IPS DF 4.7 (cell line): ENCODE measurements around the gene RDH5.

Experiments used
- DNase-seq: peaks from one replicate; pipeline ENCODE4 v3.0.0-alpha.2; 2013; ENCODE audit warnings: low spot score; ENCODE audit errors: extremely low read depth

Gene RDH5

DNA sequence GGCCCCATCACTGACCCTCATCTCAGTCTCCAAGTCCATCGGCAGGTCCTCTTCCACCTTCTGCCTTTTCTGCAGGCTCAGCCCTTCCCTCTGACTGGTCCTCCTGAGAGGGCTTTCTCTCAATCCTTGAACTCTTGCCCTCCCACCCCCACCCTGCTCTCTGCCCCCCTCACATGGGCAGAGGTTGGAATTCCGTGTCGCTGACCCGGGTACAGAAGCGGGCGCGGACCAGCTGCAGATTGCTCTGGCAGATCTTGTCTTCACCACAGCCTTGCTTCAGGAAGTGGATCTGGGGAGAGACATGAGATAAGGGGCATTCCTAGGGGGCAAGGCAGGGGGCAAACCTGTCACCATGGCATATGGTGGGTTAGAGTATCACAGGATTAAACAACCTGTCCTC is 24.8 kb upstream of the RDH5 start:
- no peak for DNase-seq

DNA sequence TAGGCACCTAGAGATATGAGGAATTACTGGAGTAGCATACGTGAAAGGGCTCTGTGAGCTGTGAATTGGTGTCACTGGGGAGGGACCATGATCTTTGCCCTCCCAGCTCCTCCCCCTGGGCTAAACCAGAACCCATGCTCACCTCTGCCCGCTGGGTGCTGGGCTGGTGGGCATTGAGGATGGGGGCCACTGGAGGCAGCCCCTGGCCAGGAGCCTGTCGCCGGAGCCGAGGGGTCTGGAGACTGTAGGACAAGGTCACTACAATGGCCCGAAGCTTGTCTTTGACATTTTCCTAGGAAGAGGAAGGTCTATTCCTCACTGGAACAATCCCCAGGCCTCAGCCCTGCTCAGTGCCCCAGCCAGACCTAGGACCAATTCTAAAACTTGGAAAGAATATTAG is 24.1 kb upstream of the RDH5 start:
- no peak for DNase-seq

DNA sequence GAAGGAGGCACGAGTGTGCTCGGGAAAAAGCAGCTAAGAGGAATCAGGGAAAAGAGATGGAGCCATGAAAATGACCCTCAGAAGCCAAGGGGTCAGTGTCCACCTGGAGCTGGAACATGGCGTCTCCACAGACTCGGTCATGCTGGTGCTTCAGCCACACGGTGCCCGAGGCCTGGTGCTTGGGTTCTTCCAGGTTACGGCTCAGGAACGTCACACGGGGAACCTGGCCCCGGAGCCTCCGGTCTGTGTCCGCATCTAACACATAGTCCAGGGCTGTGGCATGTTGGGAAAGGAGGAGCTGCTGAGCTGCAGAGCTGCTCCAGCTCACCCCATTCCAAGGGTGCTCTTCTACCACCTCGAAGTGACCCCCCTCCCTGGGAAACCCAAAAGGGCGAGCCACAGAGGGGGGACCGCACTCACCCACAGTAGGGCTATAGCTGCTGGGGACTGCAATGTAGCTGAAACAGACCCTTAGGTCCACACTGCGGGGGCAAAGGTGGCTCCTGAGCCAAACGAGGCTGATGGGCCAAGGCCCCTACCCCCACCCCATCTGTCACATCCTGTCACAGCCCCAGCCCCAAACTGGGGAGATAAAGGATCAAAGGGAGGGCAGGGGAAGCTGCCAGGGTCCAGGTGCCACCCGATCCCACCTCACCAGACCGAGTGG is 23.3 kb upstream of the RDH5 start:
- no peak for DNase-seq

DNA sequence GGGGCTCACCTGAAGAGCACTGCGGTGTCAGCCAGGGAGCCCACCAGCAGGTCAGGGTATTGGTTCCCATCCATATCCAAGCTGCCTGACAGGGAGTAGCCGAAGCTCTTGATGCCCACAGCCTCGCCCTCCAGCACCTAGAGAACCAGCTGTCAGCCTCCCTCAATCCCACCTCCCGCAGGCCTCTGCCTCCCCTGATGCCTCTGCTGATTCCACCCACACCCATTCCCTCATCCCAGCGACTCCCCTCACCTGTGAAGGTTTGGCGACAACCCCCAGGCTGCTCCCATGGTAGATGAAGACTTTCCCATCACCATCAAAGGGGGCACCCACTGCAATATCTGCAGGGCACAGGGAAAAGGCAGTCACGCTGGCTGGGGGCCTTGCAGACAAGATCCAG is 22.5 kb upstream of the RDH5 start:
- no peak for DNase-seq

DNA sequence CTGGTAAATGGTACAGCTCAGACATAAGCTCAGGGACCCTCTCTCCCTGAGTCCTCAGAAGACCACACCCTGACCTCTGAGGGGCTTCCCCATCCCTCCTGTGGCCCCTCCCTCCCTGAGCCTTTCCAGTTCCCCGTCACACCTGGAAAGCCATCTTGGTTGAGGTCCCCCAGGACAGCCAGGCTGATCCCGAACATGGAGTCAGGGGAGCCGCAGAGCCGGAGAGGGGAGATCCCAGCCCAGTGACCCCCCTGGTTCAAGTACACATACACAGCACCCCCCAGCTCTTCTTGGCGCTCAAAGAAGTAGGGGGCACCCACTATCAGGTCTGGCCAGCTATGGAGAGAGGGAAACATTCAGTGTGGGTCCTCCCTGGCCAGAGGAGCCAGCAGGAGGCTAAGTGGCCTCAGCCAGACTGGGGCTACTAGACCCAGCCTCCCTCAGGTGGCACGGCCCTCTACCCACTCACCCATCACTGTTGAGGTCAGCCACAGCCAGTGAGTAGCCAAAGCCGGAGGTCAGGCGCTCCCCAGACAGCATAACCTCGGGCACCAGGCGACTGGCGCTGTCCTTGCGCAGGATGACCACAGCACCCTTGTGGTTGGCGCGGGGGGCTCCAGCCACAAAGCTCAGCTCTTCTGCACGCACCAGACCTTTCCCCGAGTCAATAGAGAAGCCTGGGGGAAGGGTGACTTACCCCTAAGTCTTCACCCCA is 21.8 kb upstream of the RDH5 start:
- DNase-seq = no peak

- no peak for DNase-seq
Observed at GRCh38 chr12:55698965-55699364, 21.2 kb upstream of the RDH5 start.

DNA sequence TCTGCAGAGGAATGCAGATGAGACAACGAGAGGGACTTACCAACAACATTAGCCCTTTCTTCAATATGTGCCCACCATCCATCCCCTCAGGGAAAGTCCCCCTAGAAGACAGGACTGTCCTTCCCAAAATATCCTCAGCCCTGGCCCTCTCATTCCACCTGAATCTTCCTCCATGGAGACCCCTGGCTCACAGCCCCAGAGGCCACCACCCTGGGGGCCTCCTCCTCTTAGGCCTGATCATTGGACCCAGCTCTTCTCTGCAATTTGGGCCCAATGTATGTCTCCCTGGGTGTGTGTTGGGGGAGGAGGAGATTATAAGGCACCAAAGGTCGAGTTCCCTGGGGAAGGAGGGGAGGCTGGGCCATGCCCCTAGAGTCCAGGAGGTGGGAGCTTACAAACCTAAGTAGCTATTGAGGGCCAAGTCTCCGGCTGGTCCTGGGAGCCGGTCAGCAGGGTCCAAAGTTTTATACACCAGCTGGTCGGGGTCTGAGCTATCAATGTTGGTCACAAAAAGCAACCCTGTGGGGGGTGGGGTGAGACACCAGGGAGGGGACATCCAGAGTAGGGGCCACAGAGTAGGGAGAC is 20.6 kb upstream of the RDH5 start:
- no peak for DNase-seq

GRCh38 chr12:55700255-55701018 is 19.8 kb upstream of the RDH5 start:
- no peak for DNase-seq

GRCh38 chr12:55702861-55703260 is 17.3 kb upstream of the RDH5 start:
- DNase-seq = no peak

- DNase-seq = no peak
Observed at GRCh38 chr12:55703288-55703687, 16.9 kb upstream of the RDH5 start.

DNA sequence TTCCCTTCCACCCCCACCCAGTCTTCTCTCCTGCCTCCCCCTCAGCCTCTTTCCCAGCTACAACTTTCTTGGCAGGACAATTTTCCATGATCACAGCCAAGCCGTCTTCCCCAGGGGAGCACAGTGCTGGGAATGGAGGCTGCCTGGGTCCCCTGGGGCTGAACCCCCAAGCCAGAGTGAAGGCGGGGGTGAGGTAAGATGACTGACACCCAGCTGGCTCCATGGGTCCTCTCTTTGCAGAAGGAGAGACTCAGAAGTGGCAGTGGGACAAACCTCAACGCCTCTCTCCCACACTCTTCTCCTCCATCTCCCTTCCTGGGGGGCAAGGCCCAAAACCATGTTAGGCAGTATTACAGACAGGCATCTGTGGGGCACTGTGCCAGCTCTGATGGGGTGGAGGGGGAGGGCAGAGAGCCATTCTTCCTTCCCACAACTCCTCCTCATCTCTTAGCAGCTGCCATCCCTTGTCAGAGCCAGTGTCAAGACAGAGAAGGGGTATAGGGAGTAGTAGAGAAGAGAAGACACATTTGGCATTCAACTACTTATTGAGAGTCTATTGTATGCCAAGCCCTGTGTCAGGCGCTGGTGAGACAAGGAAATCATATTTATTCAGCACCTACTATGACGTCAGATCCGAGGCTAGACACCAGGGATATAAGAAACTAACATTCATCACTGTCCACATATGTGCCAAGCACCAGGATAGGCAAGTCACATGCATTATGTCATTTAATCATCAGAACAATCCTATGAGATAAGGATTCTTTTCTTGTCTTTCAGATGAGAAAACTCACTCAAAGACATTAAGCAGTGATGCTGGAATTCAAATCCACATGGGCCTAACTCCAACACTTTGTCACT is 16.1 kb upstream of the RDH5 start:
- DNase-seq = no peak

DNA sequence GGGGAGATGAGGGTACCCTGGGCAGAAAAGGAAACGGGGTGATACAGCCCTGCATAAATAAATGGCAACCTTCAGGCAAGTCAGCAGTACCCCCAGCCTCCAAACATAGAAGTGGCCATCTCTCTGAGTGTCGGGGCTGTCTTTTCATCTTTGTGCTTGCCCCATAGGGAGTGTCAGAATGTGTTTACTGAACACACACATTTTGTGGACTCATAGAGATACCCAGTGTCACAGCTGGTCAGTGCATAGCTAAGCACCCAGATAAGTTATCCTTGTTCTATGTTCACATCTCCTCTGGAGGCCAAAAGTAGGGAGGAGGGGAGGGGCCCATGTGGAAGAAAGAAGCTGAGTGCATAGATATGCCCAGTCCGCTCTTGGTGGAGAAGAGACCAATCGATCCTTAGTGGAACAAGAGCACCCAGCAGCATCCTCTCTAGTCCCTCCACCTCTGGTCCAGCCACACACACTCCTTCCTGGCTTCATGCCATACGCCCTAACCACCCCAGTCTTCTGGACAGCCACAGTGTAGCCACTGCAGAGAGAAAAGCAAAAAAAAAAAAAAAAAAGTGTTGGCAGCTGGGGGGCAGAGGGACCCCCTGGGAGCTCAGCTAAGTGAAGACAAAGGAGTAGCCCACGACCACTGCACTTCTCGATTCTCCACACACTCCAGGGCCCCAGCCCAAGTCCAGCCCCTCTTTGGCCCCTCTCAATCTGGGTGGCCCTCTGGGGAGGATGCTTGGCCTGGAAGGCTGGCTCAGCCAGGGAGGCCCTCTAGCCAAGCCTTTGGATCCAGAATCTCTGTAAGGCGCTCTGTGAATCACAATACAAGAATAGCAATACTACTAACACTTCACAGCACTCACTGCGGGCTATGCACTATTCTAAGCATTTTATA is 15.1 kb upstream of the RDH5 start:
- no peak for DNase-seq

DNA sequence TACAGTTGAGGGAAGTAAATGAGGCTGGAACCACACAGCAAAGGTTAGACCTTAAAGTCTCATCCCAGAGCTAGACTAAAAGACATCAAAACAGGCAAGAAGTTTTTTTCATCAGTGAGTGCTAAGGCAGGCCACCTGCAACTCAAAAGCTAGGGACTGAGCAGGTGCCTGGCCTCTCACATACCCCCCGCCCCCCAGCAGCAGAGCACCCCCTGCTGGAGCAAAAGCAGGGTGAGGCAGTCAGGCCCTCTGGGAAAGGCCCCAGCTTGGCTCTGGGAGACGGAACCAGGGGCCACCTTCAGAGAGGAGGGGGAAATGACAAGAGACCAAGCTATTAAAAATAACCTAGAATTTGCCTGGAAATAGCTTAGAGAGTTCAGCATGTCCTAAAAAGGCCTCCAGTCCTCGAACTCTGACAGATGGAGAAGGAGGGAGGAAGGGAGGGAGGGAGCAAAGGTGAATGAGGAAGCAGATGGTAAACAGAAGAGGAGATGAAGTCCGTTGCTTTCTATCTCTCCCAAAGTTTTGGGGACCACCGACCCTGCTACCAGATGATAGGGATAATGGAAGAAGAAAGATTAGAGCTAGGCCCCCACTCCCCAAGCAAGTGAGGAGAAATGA is 14.3 kb upstream of the RDH5 start:
- no peak for DNase-seq

GRCh38 chr12:55706568-55707218 is 13.5 kb upstream of the RDH5 start:
- DNase-seq = no peak

GRCh38 chr12:55707219-55707671 is 12.9 kb upstream of the RDH5 start:
- DNase-seq = no peak

GRCh38 chr12:55707841-55708694 is 12.1 kb upstream of the RDH5 start, which contains the start of gene ITGA7:
Gene ITGA7 (minus strand): TSS chr12:55707904. CDS start chr12:55707682, 222 bp downstream.
- DNase-seq = peak; percentile 87

- DNase-seq = no peak
Observed at GRCh38 chr12:55708695-55709233, 11.4 kb upstream of the RDH5 start.
